GM13977 (cell line): ENCODE data around the gene SPRED3.
A peak's percentile ranks its signal among the peaks of the same experiment; 100 is the strongest.
"Not testable (repeated sequence)": the region's sequence is repeated elsewhere in the genome, so short reads cannot be mapped to it uniquely, and the experiment has no call there.

ENCODE experiments used
- DNase-seq: peaks from one replicate; pipeline ENCODE4 v3.0.0; 2012; ENCODE audit warnings: low spot score
- CTCF ChIP-seq: IDR thresholded peaks from 2 replicates; pipeline ENCODE4 v1.5.1; 2012; ENCODE audit warnings: mild to moderate bottlenecking, control low read depth; ENCODE audit not compliant: insufficient read depth; ENCODE audit errors: extremely low read depth, missing control alignments
- in situ Hi-C: fragments of 300-500 bp; cut with MboI; formaldehyde crosslinking; loops from one replicate; pipeline ENCODE4 v1.12.0; 2022; ENCODE audit warnings: low sequenced_read_pairs, low pct_unique_long_range_greater_than_20kb, mixed read lengths, inconsistent platforms; ENCODE audit not compliant: unreplicated experiment

SPRED3 gene, protein sequence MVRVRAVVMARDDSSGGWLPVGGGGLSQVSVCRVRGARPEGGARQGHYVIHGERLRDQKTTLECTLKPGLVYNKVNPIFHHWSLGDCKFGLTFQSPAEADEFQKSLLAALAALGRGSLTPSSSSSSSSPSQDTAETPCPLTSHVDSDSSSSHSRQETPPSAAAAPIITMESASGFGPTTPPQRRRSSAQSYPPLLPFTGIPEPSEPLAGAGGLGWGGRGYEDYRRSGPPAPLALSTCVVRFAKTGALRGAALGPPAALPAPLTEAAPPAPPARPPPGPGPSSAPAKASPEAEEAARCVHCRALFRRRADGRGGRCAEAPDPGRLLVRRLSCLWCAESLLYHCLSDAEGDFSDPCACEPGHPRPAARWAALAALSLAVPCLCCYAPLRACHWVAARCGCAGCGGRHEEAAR

GRCh38 chr19:38388349-38389100, at the start of gene SPRED3:
SPRED3 (plus strand) TSS chr19:38388697; CDS start chr19:38390303, 1,606 bp downstream.
- peak; percentile 42 for DNase-seq
- in situ Hi-C loops = no loop called here
- TF ChIP-seq CTCF = no peak

DNA sequence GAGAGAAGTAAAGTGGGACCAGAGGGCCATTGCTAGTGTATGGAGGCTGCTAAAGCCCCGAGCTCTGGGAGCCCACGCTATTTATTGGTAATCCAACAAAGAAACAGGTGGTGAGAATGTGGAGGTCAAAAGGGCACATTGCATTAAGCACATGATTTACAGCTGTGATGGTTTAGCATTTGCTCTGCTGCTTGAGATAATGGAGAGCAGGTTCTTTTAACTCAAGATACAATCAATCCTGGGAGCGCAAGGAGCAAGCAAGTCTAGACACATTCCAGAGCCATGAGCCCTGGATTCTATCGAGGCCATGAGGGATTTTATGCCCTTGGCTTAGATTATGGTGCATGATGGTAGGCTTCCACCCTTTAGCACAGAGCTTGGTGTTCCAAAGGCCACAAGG, 49.5 kb upstream of the SPRED3 start:
- not testable (repeated sequence) for DNase-seq
- in situ Hi-C loops = loop anchor here (25.0 kb wide), 1 partner anchor 427 kb away; the partner anchor contains the start of genes SIPA1L3 and WDR87

DNA sequence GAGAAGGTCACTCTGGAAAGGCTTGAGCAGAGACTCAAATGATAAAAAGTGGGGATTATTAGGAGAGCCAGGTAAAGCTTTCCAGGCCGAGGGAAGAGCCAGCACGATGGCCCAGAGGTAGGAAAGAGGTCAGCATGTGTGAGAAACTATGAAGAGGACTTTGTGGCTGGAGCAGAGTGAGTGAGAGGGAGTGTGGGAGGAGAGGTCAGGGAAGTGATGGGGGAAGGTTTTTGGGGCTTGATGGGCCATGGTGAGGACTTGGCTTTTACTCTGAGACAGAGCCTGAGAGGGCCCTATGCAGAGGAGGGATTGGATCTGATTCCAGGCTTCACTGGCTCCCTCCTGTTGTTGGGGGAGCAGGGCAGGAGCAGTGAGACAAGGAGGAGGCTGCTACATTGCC, 47.6 kb upstream of the SPRED3 start:
- DNase-seq = no peak
- in situ Hi-C loops = loop anchor here (25.0 kb wide), 1 partner anchor 429 kb away; the partner anchor contains the start of genes SIPA1L3 and WDR87
- no peak for TF ChIP-seq CTCF

- no peak for TF ChIP-seq CTCF
- DNase-seq = no peak
- in situ Hi-C loops = loop anchor here (25.0 kb wide), 1 partner anchor 435 kb away; the partner anchor contains the start of genes SIPA1L3 and WDR87
Measured at GRCh38 chr19:38346837-38347236, 41.7 kb upstream of the SPRED3 start.

DNA sequence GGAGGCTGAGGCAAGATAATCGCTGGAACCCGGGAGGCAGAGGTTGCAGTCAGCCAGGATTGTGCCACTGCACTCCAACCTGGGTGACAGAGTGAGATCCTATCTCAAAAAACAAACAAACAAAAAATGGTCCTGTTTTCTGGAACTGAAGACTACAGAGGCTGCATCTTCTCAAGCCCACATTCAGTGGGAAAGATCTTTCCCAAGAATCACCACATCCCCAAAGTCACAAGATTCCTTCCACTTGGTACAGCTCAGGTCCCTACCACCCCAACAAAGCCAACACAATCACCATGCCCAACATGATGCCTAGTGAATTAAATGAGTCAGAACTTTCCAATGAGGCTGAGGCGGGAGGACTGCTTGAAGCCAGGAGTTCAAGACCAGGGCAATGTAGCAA, 37.6 kb upstream of the SPRED3 start:
- no peak for DNase-seq
- no peak for TF ChIP-seq CTCF
- in situ Hi-C loops = no loop called here

DNA sequence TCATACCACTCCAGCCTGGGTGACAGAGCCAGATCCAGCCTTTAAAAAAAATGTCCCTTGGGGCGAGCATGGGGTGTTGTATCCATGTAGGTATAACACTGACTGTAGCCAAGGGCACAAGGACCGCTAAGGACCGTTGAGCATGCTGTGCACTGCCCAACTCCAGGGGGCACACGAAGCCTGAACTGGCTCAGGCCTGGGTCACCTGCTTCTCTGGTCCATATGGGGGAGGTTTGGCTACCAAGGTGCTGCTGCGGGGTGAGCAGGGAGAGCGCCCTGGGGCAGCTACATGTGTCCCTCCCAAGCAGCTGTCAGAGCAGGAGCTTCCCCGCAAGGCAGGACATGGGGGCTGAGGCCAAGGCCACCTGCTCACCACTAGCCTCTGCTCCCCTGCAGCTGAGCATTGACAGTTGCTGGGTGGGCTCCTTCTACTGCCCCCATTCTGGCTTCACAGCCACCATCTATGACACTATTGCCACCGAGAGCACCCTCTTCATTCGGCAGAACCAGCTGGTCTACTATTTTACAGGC, 36.6 kb upstream of the SPRED3 start:
- TF ChIP-seq CTCF = no peak
- DNase-seq = no peak
- in situ Hi-C loops = no loop called here
